ENCODE data around the gene KRTAP10-11. TPM values are rescaled to one million over a fixed set of nuclear protein-coding genes. Genes with fewer than 3 reads are reported as not detected.
"Not testable (repeated sequence)": the region's sequence is repeated elsewhere in the genome, so short reads cannot be mapped to it uniquely, and the experiment has no call there.

Gene KRTAP10-11
- total RNA-seq, 4 donors from 2014 or later, result not detected

GRCh38 chr21:44682580-44683151 lies 36.5 kb downstream of the KRTAP10-11 start:
- no peaks in the 10 kb centered on the region for H3K27me3 ChIP-seq
- TF ChIP-seq POLR2A (IDR thresholded peaks at IDR 0.05) (no peak), CTCF (IDR thresholded peaks at IDR 0.05) (no peak)
- no peak overlapping the region for H3K27ac ChIP-seq
- DNase-seq, result no peak
- intact Hi-C loops (cut with DNase I; ENCODE audit: low total_unique reads), result no loop called here
- H3K4me3 ChIP-seq, result no peak overlapping the region
- no peaks in the 10 kb centered on the region for H3K36me3 ChIP-seq
- H3K4me1 ChIP-seq, result no peaks in the 10 kb centered on the region
- H3K9me3 ChIP-seq, result no peaks in the 10 kb centered on the region

- Histone ChIP-seq H3K9me3 (no peaks in the 10 kb centered on the region), H3K36me3 (no peaks in the 10 kb centered on the region), H3K27ac (no peak overlapping the region), H3K27me3 (no peaks in the 10 kb centered on the region), H3K4me3 (no peak overlapping the region), H3K4me1 (no peaks in the 10 kb centered on the region)
- intact Hi-C loops (cut with DNase I; ENCODE audit: low total_unique reads), result no loop called here
- DNase-seq, result no peak
- TF ChIP-seq POLR2A (IDR thresholded peaks at IDR 0.05) (no peak), CTCF (IDR thresholded peaks at IDR 0.05) (no peak)
Observed at GRCh38 chr21:44684077-44684476, 37.9 kb downstream of the KRTAP10-11 start.

GRCh38 chr21:44684483-44684882 lies 38.3 kb downstream of the KRTAP10-11 start:
- intact Hi-C loops (cut with DNase I; ENCODE audit: low total_unique reads), result no loop called here
- H3K27me3 ChIP-seq, result no peaks in the 10 kb centered on the region
- H3K4me3 ChIP-seq, result no peak overlapping the region
- H3K27ac ChIP-seq, result no peak overlapping the region
- H3K36me3 ChIP-seq, result no peaks in the 10 kb centered on the region
- no peak for DNase-seq
- no peaks in the 10 kb centered on the region for H3K9me3 ChIP-seq
- H3K4me1 ChIP-seq, result no peaks in the 10 kb centered on the region
- TF ChIP-seq CTCF (IDR thresholded peaks at IDR 0.05), result no peak
- TF ChIP-seq POLR2A (IDR thresholded peaks at IDR 0.05), result no peak

- H3K4me3 ChIP-seq; H3K9me3 ChIP-seq; H3K27ac ChIP-seq; H3K4me1 ChIP-seq; intact Hi-C loops (cut with DNase I; ENCODE audit: low total_unique reads); H3K27me3 ChIP-seq; H3K36me3 ChIP-seq; DNase-seq: not testable (repeated sequence)
Observed at GRCh38 chr21:44685050-44685449, 38.8 kb downstream of the KRTAP10-11 start.

- no peak overlapping the region for H3K27ac ChIP-seq
- no peaks in the 10 kb centered on the region for H3K9me3 ChIP-seq
- no peak for DNase-seq
- no peaks in the 10 kb centered on the region for H3K27me3 ChIP-seq
- no peaks in the 10 kb centered on the region for H3K36me3 ChIP-seq
- no peaks in the 10 kb centered on the region for H3K4me1 ChIP-seq
- no peak overlapping the region for H3K4me3 ChIP-seq
- TF ChIP-seq CTCF (IDR thresholded peaks at IDR 0.05) (no peak), POLR2A (IDR thresholded peaks at IDR 0.05) (no peak)
- intact Hi-C loops (cut with DNase I; ENCODE audit: low total_unique reads), result no loop called here
Observed at GRCh38 chr21:44686000-44686781, 40.0 kb downstream of the KRTAP10-11 start.
